Posterior vena cava (tissue), 2 donors: ENCODE data around the gene UBE2E1. TPM values are rescaled to one million over a fixed set of nuclear protein-coding genes. Genes with fewer than 3 reads are reported as not detected.

Experiments used
- DNase-seq: peaks from one replicate; pipeline ENCODE4 v3.0.0-alpha.2; 2020; ENCODE audit warnings: low spot score
- intact Hi-C, 2 donors: fragments of 100-400 bp; cut with DNase I; formaldehyde crosslinking; loops; one replicate each; pipeline versions ENCODE4 v1.14.1 to v1.14.2; 2022 to 2023
- total RNA-seq, 2 donors: library from RNA; stranded (reverse); fragmentation: NEBNext Ultra II Directional; extraction: Animal tissue kit (Norgen Biotek cat#: 25700); gene quantifications; one replicate each; pipeline ENCODE4 v1.2.1, GENCODE V29; 2021
- donor health status: DM: yes; HTN: yes; CAD: no.
- donor health status: DM: yes; HTN: yes; CAD: no.

UBE2E1 gene
- total RNA-seq, 2 donors from 2014 or later, result 88.4 to 135 TPM

DNA sequence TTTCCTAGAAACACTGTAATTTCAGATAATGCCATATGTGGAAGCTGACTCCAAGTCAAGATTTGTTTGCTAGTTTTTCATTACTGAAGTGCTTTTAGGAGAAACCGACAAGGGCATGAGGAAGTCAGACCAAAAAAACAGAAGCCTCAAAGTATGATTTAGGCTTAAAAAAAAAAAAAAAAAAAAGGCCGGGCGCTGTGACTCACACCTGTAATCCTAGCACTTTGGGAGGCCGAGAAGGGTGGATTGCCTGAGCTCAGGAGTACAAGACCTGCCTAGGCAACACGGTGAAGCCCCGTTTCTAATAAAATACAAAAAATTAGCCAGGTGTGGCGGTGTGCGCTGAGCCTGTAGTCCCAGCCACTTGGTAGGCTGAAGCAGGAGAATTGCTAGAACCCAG is 122.8 kb downstream of the UBE2E1 start:
- intact Hi-C loops, result no loop called here
- DNase-seq, result no peak

- no peak for DNase-seq
- intact Hi-C loops, result no loop called here
Observed at GRCh38 chr3:23931597-23931996, 125.8 kb downstream of the UBE2E1 start.

- no peak for DNase-seq
- intact Hi-C loops, result no loop called here
Observed at GRCh38 chr3:23932571-23932970, 126.8 kb downstream of the UBE2E1 start.

DNA sequence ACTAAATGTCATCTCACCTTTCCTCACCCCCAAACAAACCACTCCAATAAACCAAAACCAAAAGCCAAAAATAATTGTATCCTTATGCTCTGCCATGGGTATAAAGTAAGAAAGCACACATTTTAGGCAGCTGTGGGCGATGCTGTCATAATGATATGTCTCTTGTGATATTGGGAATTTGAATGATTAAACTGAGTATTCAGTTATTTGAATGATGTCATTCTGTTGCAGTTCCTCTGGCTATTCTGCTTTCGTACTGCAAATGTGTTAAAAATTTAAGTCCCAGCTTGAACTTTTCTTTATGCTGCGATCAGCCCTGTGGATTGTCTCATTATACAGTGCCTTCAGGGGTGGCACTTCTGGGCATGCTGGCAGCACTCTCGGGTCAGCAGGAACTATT is 128.5 kb downstream of the UBE2E1 start:
- intact Hi-C loops, result no loop called here
- DNase-seq, result no peak

- intact Hi-C loops, result no loop called here
- DNase-seq, result no peak
Observed at GRCh38 chr3:23937296-23937695, 131.5 kb downstream of the UBE2E1 start.

DNA sequence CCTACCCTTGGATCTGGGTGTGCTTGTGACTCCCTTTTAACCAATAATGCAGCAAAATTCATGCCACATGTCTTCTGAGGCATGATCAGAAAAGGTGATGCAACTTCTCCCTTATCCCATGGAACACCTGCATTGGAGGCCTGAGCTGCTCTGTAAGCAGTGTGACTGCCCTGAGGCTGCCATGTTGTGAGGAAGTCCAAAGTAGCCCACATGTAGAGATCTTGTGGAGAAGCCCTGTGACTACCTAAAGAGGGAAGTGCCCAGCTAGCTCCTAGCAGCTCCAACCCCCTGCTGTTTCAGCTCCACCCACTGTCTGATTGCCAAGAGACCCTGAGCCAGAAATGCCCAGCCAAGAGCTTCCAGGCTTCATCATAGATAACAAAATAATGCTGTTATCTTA is 132.9 kb downstream of the UBE2E1 start:
- DNase-seq, result no peak
- intact Hi-C loops, result no loop called here

DNA sequence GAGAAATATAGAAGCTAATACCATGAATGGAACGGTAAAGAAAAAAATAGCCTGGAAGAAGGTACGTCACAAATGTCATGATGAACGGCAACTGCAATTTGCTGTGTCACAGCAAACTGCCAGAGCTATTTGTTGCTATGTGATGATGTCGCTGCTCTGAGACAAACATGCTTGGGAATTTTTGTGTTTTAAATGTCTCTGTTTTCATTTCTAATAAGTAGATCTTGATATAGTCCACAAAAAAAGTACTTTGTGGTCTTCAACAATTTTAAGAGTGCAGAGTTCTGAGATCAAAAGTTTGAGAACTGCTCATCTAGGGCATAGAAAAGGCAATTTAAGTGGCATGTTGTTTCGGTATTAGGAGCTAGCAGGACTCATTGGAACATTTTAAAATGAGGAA is 135.0 kb downstream of the UBE2E1 start:
- intact Hi-C loops, result no loop called here
- DNase-seq, result no peak

Other genes starting within 250 kb of the UBE2E1 start
- 10 to 100 TPM; 12.6 to 15.1 TPM for gene NKIRAS1, start 111.0 kb downstream of the UBE2E1 start, total RNA-seq
- gene RPL15, start 111.2 kb downstream of the UBE2E1 start, total RNA-seq, result 1,000 to 10,000 TPM; 1,213 to 1,232 TPM
- gene NR1D2, start 139.3 kb downstream of the UBE2E1 start, total RNA-seq, result 10 to 100 TPM; 28.9 to 31.5 TPM